ENCODE measurements around the gene SMCO1.

SMCO1 gene

GRCh38 chr3:196493292-196493691, 21.9 kb downstream of the SMCO1 start:
- H3K27me3 ChIP-seq (ENCODE audit: control insufficient read depth, low read length): no peaks in the 10 kb centered on the region
- no peaks in the 10 kb centered on the region; the same call in 1 of the 2 replicates for H3F3A ChIP-seq (ENCODE audit: control insufficient read depth, insufficient read depth)
- H3K4me2 ChIP-seq (ENCODE audit: low read length): no peak overlapping the region
- H3K27ac ChIP-seq (ENCODE audit: low read depth, low read length): no peak overlapping the region
- H3K36me3 ChIP-seq (ENCODE audit: control insufficient read depth, low read length): peaks cover 29% of the 10 kb centered on the region
- H3K9me2 ChIP-seq (replicated peaks; ENCODE audit: control insufficient read depth, low read length): no peaks in the 10 kb centered on the region
- H3K79me2 ChIP-seq (ENCODE audit: control insufficient read depth, low read length): peaks cover 94% of the 10 kb centered on the region
- H3K4me3 ChIP-seq (ENCODE audit: low read length): no peak overlapping the region
- no peaks in the 10 kb centered on the region for H4K20me1 ChIP-seq (ENCODE audit: control insufficient read depth, insufficient read depth, low read depth, low read length)
- H3K9me3 ChIP-seq (ENCODE audit: control insufficient read depth, insufficient read depth, low read length): no peaks in the 10 kb centered on the region
- TF ChIP-seq CTCF (IDR thresholded peaks at IDR 0.05; ENCODE audit: low read depth, low read length, poor library complexity, severe bottlenecking) (no peak), EZH2phosphoT487 (IDR thresholded peaks at IDR 0.05; ENCODE audit: borderline replicate concordance, low read length) (no peak)
- H3K4me1 ChIP-seq (ENCODE audit: control insufficient read depth, low read length): peaks cover 24% of the 10 kb centered on the region

- peaks cover 31% of the 10 kb centered on the region for H3K36me3 ChIP-seq (ENCODE audit: control insufficient read depth, low read length)
- TF ChIP-seq CTCF (IDR thresholded peaks at IDR 0.05; ENCODE audit: low read depth, low read length, poor library complexity, severe bottlenecking) (no peak), EZH2phosphoT487 (IDR thresholded peaks at IDR 0.05; ENCODE audit: borderline replicate concordance, low read length) (no peak)
- no peaks in the 10 kb centered on the region for H3K9me3 ChIP-seq (ENCODE audit: control insufficient read depth, insufficient read depth, low read length)
- no peaks in the 10 kb centered on the region for H4K20me1 ChIP-seq (ENCODE audit: control insufficient read depth, insufficient read depth, low read depth, low read length)
- no peaks in the 10 kb centered on the region for H3K9me2 ChIP-seq (replicated peaks; ENCODE audit: control insufficient read depth, low read length)
- no peaks in the 10 kb centered on the region for H3K27me3 ChIP-seq (ENCODE audit: control insufficient read depth, low read length)
- H3K4me1 ChIP-seq (ENCODE audit: control insufficient read depth, low read length): peaks cover 24% of the 10 kb centered on the region
- no peak overlapping the region for H3K4me3 ChIP-seq (ENCODE audit: low read length)
- H3K27ac ChIP-seq (ENCODE audit: low read depth, low read length): no peak overlapping the region
- no peak overlapping the region for H3K4me2 ChIP-seq (ENCODE audit: low read length)
- peaks cover 88% of the 10 kb centered on the region for H3K79me2 ChIP-seq (ENCODE audit: control insufficient read depth, low read length)
- peaks cover 3% of the 10 kb centered on the region; the same call in 1 of the 2 replicates for H3F3A ChIP-seq (ENCODE audit: control insufficient read depth, insufficient read depth)
Observed at GRCh38 chr3:196492080-196492479, 23.1 kb downstream of the SMCO1 start.

- TF ChIP-seq CTCF (IDR thresholded peaks at IDR 0.05; ENCODE audit: low read depth, low read length, poor library complexity, severe bottlenecking) (no peak), EZH2phosphoT487 (IDR thresholded peaks at IDR 0.05; ENCODE audit: borderline replicate concordance, low read length) (no peak)
Observed at GRCh38 chr3:196489747-196490146, 25.4 kb downstream of the SMCO1 start.

More at GRCh38 chr3:196489747-196490146, 25.4 kb downstream of the SMCO1 start:
- Histone ChIP-seq H3K36me3 (ENCODE audit: control insufficient read depth, low read length) (peaks cover 33% of the 10 kb centered on the region), H3K4me3 (ENCODE audit: low read length) (no peak overlapping the region), H3K9me2 (replicated peaks; ENCODE audit: control insufficient read depth, low read length) (no peaks in the 10 kb centered on the region), H3K4me1 (ENCODE audit: control insufficient read depth, low read length) (peaks cover 16% of the 10 kb centered on the region), H4K20me1 (ENCODE audit: control insufficient read depth, insufficient read depth, low read depth, low read length) (no peaks in the 10 kb centered on the region), H3K79me2 (ENCODE audit: control insufficient read depth, low read length) (peaks cover 65% of the 10 kb centered on the region), H3K27me3 (ENCODE audit: control insufficient read depth, low read length) (no peaks in the 10 kb centered on the region), H3K4me2 (ENCODE audit: low read length) (no peak overlapping the region), H3K9me3 (ENCODE audit: control insufficient read depth, insufficient read depth, low read length) (no peaks in the 10 kb centered on the region), H3K27ac (ENCODE audit: low read depth, low read length) (no peak overlapping the region), H3F3A (ENCODE audit: control insufficient read depth, insufficient read depth) (peaks cover 3% of the 10 kb centered on the region; the same call in 1 of the 2 replicates)
